Measurements from ENCODE around the gene NBAS.

NBAS gene

DNA sequence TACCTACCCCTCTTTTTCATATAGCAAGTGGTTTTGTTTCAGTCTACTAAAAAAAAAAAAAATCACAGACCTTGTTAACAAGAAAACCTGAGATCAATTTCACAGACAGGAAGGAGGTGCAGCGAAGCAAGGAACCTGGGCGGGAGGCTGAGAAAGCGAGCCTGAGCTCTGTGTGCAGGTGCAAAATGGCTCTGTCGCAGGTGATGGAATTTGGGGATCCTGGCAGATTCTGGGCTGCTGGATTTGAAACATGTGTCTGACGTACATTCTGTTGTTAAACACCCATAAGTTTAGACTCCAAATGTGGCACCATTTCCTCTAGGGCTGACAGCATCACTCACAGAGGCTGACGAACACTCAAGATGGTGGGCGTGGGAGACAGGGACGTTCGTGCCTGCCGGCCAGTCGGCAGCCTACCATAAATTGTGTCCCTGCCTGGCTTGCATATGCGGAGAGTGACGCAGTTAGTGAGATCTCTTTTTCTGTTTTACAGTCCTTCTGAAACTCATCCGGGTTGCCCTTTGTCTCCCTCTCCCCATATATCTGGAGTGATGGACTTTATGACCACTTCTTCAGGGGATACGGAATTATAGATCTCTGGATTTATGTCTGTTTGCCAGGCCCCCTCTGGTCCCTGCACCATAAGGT lies 21.7 kb upstream of the NBAS start:
- no peaks in the 10 kb centered on the region for H3K9me3 ChIP-seq (ENCODE audit: low read length)
- no peak overlapping the region for H3K4me3 ChIP-seq (ENCODE audit: low read length)
- no peaks in the 10 kb centered on the region for H3K27me3 ChIP-seq (ENCODE audit: insufficient read depth, low read length)
- H3K36me3 ChIP-seq (ENCODE audit: insufficient read depth, low read length) = no peaks in the 10 kb centered on the region
- no peaks in the 10 kb centered on the region for H3K4me1 ChIP-seq (ENCODE audit: insufficient read depth, low read length)
- H2AFZ ChIP-seq (ENCODE audit: low read depth, low read length) = no peak overlapping the region

DNA sequence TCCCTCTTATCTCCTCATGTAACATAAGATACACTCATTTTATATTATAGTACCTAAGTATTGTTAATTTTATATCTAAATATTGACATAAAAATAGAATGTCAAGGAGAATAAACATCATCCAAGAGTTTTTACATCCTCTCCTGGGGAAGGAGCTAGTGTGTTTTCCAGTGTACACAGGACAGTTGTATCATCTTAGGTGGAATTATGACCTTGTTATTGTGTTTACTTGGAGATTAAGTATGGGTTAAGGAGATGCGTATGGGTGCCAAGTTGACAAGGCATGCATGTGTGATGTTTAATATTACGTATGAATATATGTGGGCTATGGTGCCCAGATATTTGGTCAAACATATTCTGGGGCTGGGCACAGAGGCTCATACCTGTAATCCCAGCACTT lies 19.3 kb upstream of the NBAS start:
- Histone ChIP-seq H3K4me1 (ENCODE audit: insufficient read depth, low read length) (no peaks in the 10 kb centered on the region), H3K9me3 (ENCODE audit: low read length) (no peaks in the 10 kb centered on the region), H3K36me3 (ENCODE audit: insufficient read depth, low read length) (no peaks in the 10 kb centered on the region), H2AFZ (ENCODE audit: low read depth, low read length) (no peak overlapping the region), H3K4me3 (ENCODE audit: low read length) (no peak overlapping the region), H3K27me3 (ENCODE audit: insufficient read depth, low read length) (no peaks in the 10 kb centered on the region)

DNA sequence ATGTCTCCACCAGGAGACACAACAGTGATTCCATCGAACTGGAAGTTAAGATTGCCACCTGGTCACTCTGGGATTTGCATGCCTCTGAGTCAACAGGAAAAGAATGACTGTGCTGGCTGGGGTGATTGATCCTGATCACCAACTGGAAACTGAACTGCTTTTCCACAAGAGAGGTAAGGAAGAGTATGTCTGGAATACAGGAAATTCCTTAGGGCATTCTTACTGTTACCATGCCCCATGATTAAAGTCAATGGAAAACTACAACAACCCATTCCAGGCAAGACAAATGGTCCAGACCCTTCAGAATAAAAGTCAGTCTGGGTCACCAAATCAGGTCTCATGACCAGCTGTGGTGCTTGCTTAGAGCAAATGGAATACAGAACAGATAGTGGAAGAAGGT lies 18.5 kb upstream of the NBAS start:
- H3K27me3 ChIP-seq (ENCODE audit: insufficient read depth, low read length) = no peaks in the 10 kb centered on the region
- no peaks in the 10 kb centered on the region for H3K9me3 ChIP-seq (ENCODE audit: low read length)
- H3K36me3 ChIP-seq (ENCODE audit: insufficient read depth, low read length) = no peaks in the 10 kb centered on the region
- no peaks in the 10 kb centered on the region for H3K4me1 ChIP-seq (ENCODE audit: insufficient read depth, low read length)
- no peak overlapping the region for H2AFZ ChIP-seq (ENCODE audit: low read depth, low read length)
- no peak overlapping the region for H3K4me3 ChIP-seq (ENCODE audit: low read length)

DNA sequence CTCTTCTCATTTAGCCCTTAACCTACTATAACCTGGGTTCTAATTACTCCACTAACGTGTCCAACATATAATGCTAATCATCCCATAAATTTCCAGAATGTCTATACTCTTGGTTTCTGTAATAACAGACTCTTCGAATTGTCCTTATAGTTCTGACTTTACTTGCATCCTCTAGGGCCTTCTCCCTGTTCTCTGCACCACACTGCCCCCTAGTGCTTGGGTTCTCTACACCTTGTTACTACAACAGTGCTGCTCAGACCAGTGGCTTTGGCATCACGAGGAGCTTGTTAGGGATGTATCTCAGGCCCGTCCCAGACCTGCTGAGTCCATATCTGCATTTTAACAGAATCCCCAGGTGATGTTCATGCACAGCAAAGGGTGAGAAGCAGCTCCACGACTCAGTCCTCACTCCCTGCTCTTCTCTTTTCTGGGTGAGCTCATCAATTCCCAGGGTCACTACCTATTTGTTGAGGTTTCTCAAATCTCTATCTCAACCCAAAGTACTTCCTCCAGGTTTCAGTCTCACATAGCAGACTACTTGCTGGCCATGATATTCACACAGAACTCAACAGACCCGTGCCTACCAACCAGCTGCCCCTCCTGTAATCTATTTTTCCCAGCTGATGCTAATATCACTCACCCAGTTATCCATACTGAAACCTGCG lies 16.1 kb upstream of the NBAS start:
- H3K9me3 ChIP-seq (ENCODE audit: low read length) = no peaks in the 10 kb centered on the region

DNA sequence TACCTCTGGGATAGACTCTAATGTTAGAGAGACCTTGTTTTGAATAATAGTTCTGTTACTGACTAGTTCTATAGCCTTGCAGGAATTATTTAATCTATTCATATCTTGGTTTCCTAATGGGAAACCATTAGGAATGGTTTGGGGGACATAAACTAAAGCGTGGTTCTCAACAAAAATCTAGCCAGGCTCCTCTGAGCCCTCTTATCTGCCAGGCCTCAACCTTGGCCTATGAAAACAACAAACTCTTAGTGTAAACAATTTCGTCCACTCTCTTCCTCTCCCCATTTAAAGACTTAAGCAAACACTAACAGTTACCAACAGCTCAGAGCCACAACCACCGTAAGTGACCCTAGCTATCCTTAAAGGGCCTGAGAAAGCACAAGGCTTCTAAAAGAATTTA lies 10.6 kb upstream of the NBAS start:
- peaks cover 13% of the 10 kb centered on the region for H3K4me1 ChIP-seq (ENCODE audit: insufficient read depth, low read length)
- H3K9me3 ChIP-seq (ENCODE audit: low read length) = no peaks in the 10 kb centered on the region
- no peak overlapping the region for H2AFZ ChIP-seq (ENCODE audit: low read depth, low read length)
- no peak overlapping the region for H3K4me3 ChIP-seq (ENCODE audit: low read length)
- H3K36me3 ChIP-seq (ENCODE audit: insufficient read depth, low read length) = no peaks in the 10 kb centered on the region
- no peaks in the 10 kb centered on the region for H3K27me3 ChIP-seq (ENCODE audit: insufficient read depth, low read length)

More for the DNA sequence above, 16.1 kb upstream of the NBAS start:
- Histone ChIP-seq H2AFZ (ENCODE audit: low read depth, low read length) (no peak overlapping the region), H3K4me3 (ENCODE audit: low read length) (no peak overlapping the region), H3K36me3 (ENCODE audit: insufficient read depth, low read length) (no peaks in the 10 kb centered on the region), H3K4me1 (ENCODE audit: insufficient read depth, low read length) (no peaks in the 10 kb centered on the region), H3K27me3 (ENCODE audit: insufficient read depth, low read length) (no peaks in the 10 kb centered on the region)

DNA sequence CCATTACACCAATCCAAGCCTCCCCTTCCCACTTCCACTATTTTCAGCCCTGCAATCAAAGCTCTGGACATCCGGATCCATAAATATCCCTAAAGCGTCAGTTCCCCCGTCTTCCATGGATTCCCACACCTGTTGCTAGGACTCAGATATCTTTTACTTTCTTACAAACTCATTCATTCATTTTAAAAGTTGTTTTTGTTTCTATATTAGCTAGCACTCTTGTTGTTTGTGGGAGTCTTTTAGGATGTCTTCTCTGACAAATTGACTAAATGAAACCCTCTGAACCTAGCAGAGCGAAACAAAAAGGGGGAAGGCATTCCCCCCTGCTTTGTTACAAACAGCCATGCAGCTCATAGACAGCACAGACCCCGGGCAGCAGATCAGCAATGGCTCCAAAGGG lies 9.0 kb upstream of the NBAS start:
- H3K36me3 ChIP-seq (ENCODE audit: insufficient read depth, low read length) = no peaks in the 10 kb centered on the region
- H3K27me3 ChIP-seq (ENCODE audit: insufficient read depth, low read length) = no peaks in the 10 kb centered on the region
- no peaks in the 10 kb centered on the region for H3K9me3 ChIP-seq (ENCODE audit: low read length)
- H3K4me3 ChIP-seq (ENCODE audit: low read length) = no peak overlapping the region
- H2AFZ ChIP-seq (ENCODE audit: low read depth, low read length) = peak overlapping the region; percentile 70
- H3K4me1 ChIP-seq (ENCODE audit: insufficient read depth, low read length) = peaks cover 13% of the 10 kb centered on the region

DNA sequence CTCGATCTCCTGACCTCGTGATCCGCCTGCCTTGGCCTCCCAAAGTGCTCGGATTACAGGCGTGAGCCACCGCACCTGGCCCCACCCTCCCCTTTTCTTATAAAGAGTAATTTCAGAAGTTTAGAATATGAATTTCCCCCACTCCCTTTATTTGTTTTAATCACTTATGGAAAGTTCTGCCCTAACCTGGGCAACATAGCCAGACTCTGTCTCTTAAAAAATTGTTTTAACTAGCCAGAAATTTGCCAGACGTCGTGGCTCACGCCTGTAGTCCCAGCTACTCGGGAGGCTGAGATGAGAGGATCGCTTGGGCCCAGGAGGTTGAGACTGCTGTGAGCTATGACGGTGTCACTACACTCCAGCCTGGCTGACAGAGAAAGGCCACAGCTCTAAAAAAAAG lies 7.7 kb upstream of the NBAS start:
- no peak overlapping the region for H3K4me3 ChIP-seq (ENCODE audit: low read length)
- no peak overlapping the region for H2AFZ ChIP-seq (ENCODE audit: low read depth, low read length)
- no peaks in the 10 kb centered on the region for H3K27me3 ChIP-seq (ENCODE audit: insufficient read depth, low read length)
- peaks cover 13% of the 10 kb centered on the region for H3K4me1 ChIP-seq (ENCODE audit: insufficient read depth, low read length)
- H3K36me3 ChIP-seq (ENCODE audit: insufficient read depth, low read length) = no peaks in the 10 kb centered on the region
- H3K9me3 ChIP-seq (ENCODE audit: low read length) = no peaks in the 10 kb centered on the region

DNA sequence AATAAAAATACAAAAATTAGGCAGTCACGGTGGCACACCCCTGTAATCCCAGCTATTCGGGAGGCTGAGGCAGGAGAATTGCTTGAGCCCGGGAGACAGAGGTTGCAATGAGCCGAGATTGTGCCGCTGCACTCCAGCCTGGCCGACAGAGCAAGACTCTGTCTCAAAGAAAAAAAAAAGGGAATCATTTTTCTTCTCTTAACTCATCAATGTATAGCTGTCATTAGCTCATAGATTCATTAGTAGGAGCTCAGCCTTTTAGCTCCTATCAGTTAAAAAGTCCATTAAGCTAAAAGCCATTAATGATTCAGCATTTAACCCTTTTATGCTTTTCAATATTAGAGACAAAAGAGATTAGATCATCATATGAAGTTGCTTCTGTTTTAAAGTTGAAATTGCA lies 5.8 kb upstream of the NBAS start:
- no peaks in the 10 kb centered on the region for H3K9me3 ChIP-seq (ENCODE audit: low read length)
- H3K36me3 ChIP-seq (ENCODE audit: insufficient read depth, low read length) = no peaks in the 10 kb centered on the region
- H3K4me3 ChIP-seq (ENCODE audit: low read length) = no peak overlapping the region
- H2AFZ ChIP-seq (ENCODE audit: low read depth, low read length) = no peak overlapping the region
- H3K27me3 ChIP-seq (ENCODE audit: insufficient read depth, low read length) = no peaks in the 10 kb centered on the region
- H3K4me1 ChIP-seq (ENCODE audit: insufficient read depth, low read length) = peaks cover 26% of the 10 kb centered on the region

DNA sequence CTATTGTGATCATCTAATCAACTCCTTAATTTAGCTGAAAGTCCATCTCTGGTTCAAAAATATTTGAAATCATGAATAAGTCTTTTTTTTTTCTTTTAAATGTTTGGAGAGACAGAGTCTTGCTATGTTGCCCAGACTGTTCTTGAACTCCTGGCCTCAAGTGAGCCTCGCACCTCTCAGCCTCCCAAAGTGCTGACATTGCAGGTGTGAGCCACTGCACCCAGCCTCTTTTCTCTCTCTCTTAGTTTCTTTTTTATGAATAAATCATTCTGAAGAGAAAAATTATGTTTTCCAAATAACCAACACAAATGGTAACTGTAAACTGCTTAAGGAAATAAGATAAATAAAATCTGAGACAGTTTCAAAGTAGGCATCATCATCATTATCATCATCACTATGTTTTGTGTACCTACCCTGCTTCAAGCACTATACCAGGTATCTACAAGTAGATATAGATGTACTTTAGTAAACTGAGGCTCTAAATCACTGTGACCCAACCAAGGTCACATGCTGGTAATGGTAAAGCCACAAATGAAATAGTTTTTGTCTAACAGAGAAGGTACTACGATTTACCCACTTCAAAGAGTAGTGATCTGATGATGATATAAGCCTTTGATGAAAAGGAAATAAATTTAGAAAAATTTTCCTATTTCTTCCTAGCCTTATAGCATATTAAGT lies 5.0 kb upstream of the NBAS start:
- Histone ChIP-seq H3K9me3 (ENCODE audit: low read length) (no peaks in the 10 kb centered on the region), H3K4me3 (ENCODE audit: low read length) (no peak overlapping the region), H3K27me3 (ENCODE audit: insufficient read depth, low read length) (no peaks in the 10 kb centered on the region), H3K36me3 (ENCODE audit: insufficient read depth, low read length) (no peaks in the 10 kb centered on the region), H3K4me1 (ENCODE audit: insufficient read depth, low read length) (peaks cover 26% of the 10 kb centered on the region), H2AFZ (ENCODE audit: low read depth, low read length) (no peak overlapping the region)

DNA sequence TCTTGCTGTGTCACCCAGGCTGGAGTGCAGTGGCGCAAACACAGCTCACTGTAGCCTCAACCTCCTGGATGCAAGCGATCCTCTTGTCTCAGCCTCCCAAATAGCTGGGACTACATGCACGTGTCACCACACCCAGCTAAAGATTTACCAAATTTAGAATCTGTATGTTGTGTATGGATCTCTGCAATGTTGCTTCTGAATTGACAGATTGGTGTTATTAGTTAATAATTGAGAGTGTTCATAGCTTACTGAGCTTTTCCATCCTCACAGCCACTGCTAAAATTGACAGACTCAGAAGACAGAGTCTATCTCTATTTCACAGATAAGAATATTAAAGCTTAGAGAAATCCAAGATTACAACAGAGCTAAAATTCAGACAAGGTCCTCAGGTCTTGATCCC lies 4.3 kb upstream of the NBAS start:
- Histone ChIP-seq H3K27me3 (ENCODE audit: insufficient read depth, low read length) (no peaks in the 10 kb centered on the region), H3K9me3 (ENCODE audit: low read length) (no peaks in the 10 kb centered on the region), H3K4me1 (ENCODE audit: insufficient read depth, low read length) (peaks cover 22% of the 10 kb centered on the region), H3K4me3 (ENCODE audit: low read length) (no peak overlapping the region), H2AFZ (ENCODE audit: low read depth, low read length) (no peak overlapping the region), H3K36me3 (ENCODE audit: insufficient read depth, low read length) (no peaks in the 10 kb centered on the region)

DNA sequence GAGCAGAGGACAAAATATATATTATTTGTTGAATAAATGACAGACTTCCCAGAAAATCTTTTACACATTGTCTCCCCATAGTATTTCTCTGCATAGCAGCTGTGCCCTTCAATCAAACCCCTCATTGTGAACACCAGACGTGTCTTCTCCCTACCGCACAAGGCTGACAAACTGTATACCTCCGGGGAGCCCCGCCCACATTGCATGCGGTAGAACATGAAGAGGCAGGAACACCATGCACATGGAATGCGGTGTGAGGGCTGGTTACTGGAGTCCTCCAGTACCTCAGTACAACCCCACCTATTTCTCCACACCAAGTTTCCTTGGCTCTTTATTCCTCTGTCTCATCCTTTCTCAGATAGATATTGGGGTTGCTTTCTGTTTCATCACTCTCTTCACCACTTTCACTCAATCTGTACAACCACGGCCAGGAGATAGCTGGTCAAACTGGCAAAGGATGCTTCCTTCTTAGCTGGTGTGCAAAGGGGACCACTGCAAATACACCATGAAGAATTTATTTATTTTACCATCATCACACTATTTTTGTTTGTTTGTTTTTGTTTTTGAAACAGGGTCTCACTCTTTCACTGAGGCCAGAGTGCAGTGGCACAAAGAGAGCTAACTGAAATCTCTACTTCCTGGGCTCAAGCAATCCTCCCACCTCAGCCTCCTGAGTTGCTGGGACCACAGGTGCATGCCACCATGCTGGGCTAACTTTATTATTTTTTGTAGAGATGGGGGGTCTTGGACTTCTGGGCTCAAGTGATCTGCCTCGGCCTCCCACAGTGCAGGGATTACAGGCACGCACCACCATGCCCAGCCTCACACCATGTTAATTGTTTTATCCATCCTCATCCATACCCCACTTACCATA lies 2.3 kb upstream of the NBAS start:
- no peak overlapping the region for H2AFZ ChIP-seq (ENCODE audit: low read depth, low read length)
- H3K4me3 ChIP-seq (ENCODE audit: low read length) = no peak overlapping the region
- peaks cover 20% of the 10 kb centered on the region for H3K4me1 ChIP-seq (ENCODE audit: insufficient read depth, low read length)
- H3K36me3 ChIP-seq (ENCODE audit: insufficient read depth, low read length) = no peaks in the 10 kb centered on the region
- no peaks in the 10 kb centered on the region for H3K27me3 ChIP-seq (ENCODE audit: insufficient read depth, low read length)
- H3K9me3 ChIP-seq (ENCODE audit: low read length) = no peaks in the 10 kb centered on the region

DNA sequence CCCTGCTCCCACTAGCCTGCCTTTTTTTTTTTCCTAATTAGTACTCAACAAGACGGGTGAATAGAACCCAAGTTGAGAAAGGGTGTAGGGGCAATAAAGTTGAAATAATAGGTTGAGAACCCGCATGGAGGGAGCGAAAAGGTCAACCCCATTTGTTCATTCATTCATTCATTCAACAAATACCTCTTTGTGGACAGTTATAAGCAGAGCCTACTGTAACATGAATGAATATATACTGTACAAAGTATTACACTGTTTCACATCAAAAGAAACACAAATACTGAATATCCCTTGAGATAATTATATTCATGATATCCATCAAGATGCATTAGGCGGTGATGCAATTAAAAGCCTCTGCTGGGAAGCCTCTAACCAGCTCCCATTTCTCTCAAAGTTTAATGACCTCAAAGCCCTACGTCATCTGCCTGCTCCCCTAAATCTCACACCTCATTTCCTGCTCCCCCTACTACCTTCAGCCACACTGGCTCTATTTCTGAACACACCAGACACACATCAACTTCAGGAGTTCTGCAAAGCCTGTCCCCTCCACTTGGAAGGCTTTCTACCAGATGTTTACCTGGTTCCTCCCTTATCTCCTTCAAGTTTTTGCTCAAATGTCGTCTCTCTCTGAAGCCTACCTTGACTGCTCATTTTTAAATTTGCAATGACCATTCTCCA lies 1.4 kb upstream of the NBAS start:
- Histone ChIP-seq H3K4me1 (ENCODE audit: insufficient read depth, low read length) (peaks cover 20% of the 10 kb centered on the region), H3K36me3 (ENCODE audit: insufficient read depth, low read length) (no peaks in the 10 kb centered on the region), H3K9me3 (ENCODE audit: low read length) (no peaks in the 10 kb centered on the region), H3K4me3 (ENCODE audit: low read length) (peak overlapping the region; percentile 65), H2AFZ (ENCODE audit: low read depth, low read length) (peak overlapping the region; percentile 75), H3K27me3 (ENCODE audit: insufficient read depth, low read length) (no peaks in the 10 kb centered on the region)
